BLaER1 treated with 17β-estradiol and CSF1 and Interleukin-3, amounts not matched to agents 10 nM and 100 nM (cell line): ENCODE measurements around the gene DGKI.

Experiments
- H3K27ac ChIP-seq, 11 experiments: shearing (Covaris generic); formaldehyde crosslinking; 2 replicates each; pipeline ENCODE4 v1.8.1; 2022
- H3K27me3 ChIP-seq, 11 experiments: shearing (Covaris generic); formaldehyde crosslinking; 2 replicates each; pipeline ENCODE4 v1.8.1; 2022
- H3K36me3 ChIP-seq, 11 experiments: shearing (Covaris generic); formaldehyde crosslinking; 2 replicates each; pipeline ENCODE4 v1.8.1; 2022
- H3K4me1 ChIP-seq, 10 experiments: shearing (Covaris generic); formaldehyde crosslinking; 2 replicates each; pipeline ENCODE4 v1.8.1; 2022
- H3K4me2 ChIP-seq, 11 experiments: shearing (Covaris generic); formaldehyde crosslinking; 2 replicates each; pipeline ENCODE4 v1.8.1; 2022
- H3K4me3 ChIP-seq, 10 experiments: shearing (Covaris generic); formaldehyde crosslinking; 2 replicates each; pipeline ENCODE4 v1.8.1; 2022
- H3K9ac ChIP-seq, 11 experiments: shearing (Covaris generic); formaldehyde crosslinking; 2 replicates each; pipeline ENCODE4 v1.8.1; 2022
- H3K9me3 ChIP-seq, 11 experiments: shearing (Covaris generic); formaldehyde crosslinking; replicated peaks in 1 of 11; 2 replicates each; pipeline ENCODE4 v1.8.1; 2022
- H4K20me1 ChIP-seq, 11 experiments: shearing (Covaris generic); formaldehyde crosslinking; 2 replicates each; pipeline ENCODE4 v1.8.1; 2022
- Cebpa-rat ChIP-seq, 11 experiments: shearing (Covaris generic); IDR thresholded peaks; 2 replicates each; pipeline ENCODE4 v1.8.1; 2022

Gene DGKI

GRCh38 chr7:137877027-137877675 lies 30.4 kb upstream of the DGKI start:
- H3K9me3 ChIP-seq = peaks cover 8 to 22% (median 15%) of the 10 kb centered on the region in 11 experiments
- no peaks in the 10 kb centered on the region for H3K27me3 ChIP-seq
- no peak for TF ChIP-seq Cebpa-rat (IDR thresholded peaks at IDR 0.05)
- peak overlapping the region in 6 of 11 experiments; percentile 23 to 93 (median 32); a peak in 7 of 22 replicates for H3K27ac ChIP-seq
- H3K9ac ChIP-seq = no peak overlapping the region
- H3K4me2 ChIP-seq = no peak overlapping the region
- no peak overlapping the region for H3K4me3 ChIP-seq
- H4K20me1 ChIP-seq = no peaks in the 10 kb centered on the region; a peak in 1 of 22 replicates
- peaks cover 40 to 60% (median 57%) of the 10 kb centered on the region in 11 experiments for H3K36me3 ChIP-seq
- H3K4me1 ChIP-seq = peaks cover 49 to 73% (median 62%) of the 10 kb centered on the region in 10 experiments

- Histone ChIP-seq H3K27ac (peak overlapping the region in 6 of 11 experiments; percentile 83 to 93 (median 88); a peak in 12 of 22 replicates), H3K4me2 (peak overlapping the region; percentile 9 to 90 (median 77); a peak in 14 of 22 replicates), H3K9ac (peak overlapping the region in 4 of 11 experiments; percentile 28 to 80 (median 55); a peak in 3 of 22 replicates), H3K36me3 (peaks cover 26 to 48% (median 43%) of the 10 kb centered on the region in 11 experiments; a peak in 20 of 22 replicates), H3K4me3 (no peak overlapping the region), H3K4me1 (peaks cover 50 to 72% (median 63%) of the 10 kb centered on the region in 10 experiments), H3K27me3 (no peaks in the 10 kb centered on the region), H4K20me1 (no peaks in the 10 kb centered on the region; a peak in 1 of 22 replicates), H3K9me3 (peaks cover 0 to 12% (median 6%) of the 10 kb centered on the region in 11 experiments; a peak in 8 of 22 replicates)
- TF ChIP-seq Cebpa-rat (IDR thresholded peaks at IDR 0.05) = no peak
Measured at GRCh38 chr7:137875746-137876145, 29.0 kb upstream of the DGKI start.

- H3K4me2 ChIP-seq = peak overlapping the region; percentile 70 to 90 (median 83)
- no peaks in the 10 kb centered on the region for H4K20me1 ChIP-seq
- no peaks in the 10 kb centered on the region for H3K27me3 ChIP-seq
- H3K36me3 ChIP-seq = peaks cover 12 to 32% (median 27%) of the 10 kb centered on the region in 11 experiments; a peak in 18 of 22 replicates
- peaks cover 39 to 58% (median 48%) of the 10 kb centered on the region in 10 experiments for H3K4me1 ChIP-seq
- H3K9ac ChIP-seq = peak overlapping the region; percentile 20 to 81 (median 64); a peak in 19 of 22 replicates
- H3K4me3 ChIP-seq = no peak overlapping the region
- peak in 4 of 11 experiments; percentile 14 to 72 (median 50); a peak in 3 of 22 replicates for TF ChIP-seq Cebpa-rat (IDR thresholded peaks at IDR 0.05)
- peak overlapping the region; percentile 36 to 93 (median 83); a peak in 21 of 22 replicates for H3K27ac ChIP-seq
- H3K9me3 ChIP-seq = peaks cover 0 to 17% (median 7%) of the 10 kb centered on the region in 11 experiments; a peak in 15 of 22 replicates
Measured at GRCh38 chr7:137873979-137874777, 27.4 kb upstream of the DGKI start.

GRCh38 chr7:137873524-137873923 lies 26.8 kb upstream of the DGKI start:
- peaks cover 38 to 51% (median 44%) of the 10 kb centered on the region in 10 experiments for H3K4me1 ChIP-seq
- H4K20me1 ChIP-seq = no peaks in the 10 kb centered on the region
- no peaks in the 10 kb centered on the region for H3K27me3 ChIP-seq
- peaks cover 0 to 17% (median 7%) of the 10 kb centered on the region in 11 experiments; a peak in 15 of 22 replicates for H3K9me3 ChIP-seq
- H3K27ac ChIP-seq = peak overlapping the region; percentile 36 to 93 (median 83); a peak in 21 of 22 replicates
- no peak overlapping the region for H3K4me3 ChIP-seq
- peak overlapping the region; percentile 20 to 81 (median 64); a peak in 19 of 22 replicates for H3K9ac ChIP-seq
- peaks cover 10 to 26% (median 21%) of the 10 kb centered on the region in 11 experiments; a peak in 18 of 22 replicates for H3K36me3 ChIP-seq
- peak overlapping the region; percentile 70 to 90 (median 83) for H3K4me2 ChIP-seq
- TF ChIP-seq Cebpa-rat (IDR thresholded peaks at IDR 0.05) = peak in 2 of 11 experiments; percentile 20 to 61; a peak in 2 of 22 replicates

GRCh38 chr7:137871170-137871915 lies 24.6 kb upstream of the DGKI start:
- no peak overlapping the region for H3K4me3 ChIP-seq
- no peaks in the 10 kb centered on the region for H3K27me3 ChIP-seq
- H3K27ac ChIP-seq = peak overlapping the region in 4 of 11 experiments; percentile 27 to 58 (median 50); a peak in 6 of 22 replicates
- H3K4me1 ChIP-seq = peaks cover 38 to 46% (median 41%) of the 10 kb centered on the region in 10 experiments
- no peak overlapping the region for H3K9ac ChIP-seq
- peak overlapping the region in 2 of 11 experiments; percentile 0 to 1; a peak in 3 of 22 replicates for H3K4me2 ChIP-seq
- H3K9me3 ChIP-seq = peaks cover 5 to 22% (median 14%) of the 10 kb centered on the region in 11 experiments
- H3K36me3 ChIP-seq = peaks cover 3 to 16% (median 10%) of the 10 kb centered on the region in 11 experiments; a peak in 15 of 22 replicates
- TF ChIP-seq Cebpa-rat (IDR thresholded peaks at IDR 0.05) = no peak
- H4K20me1 ChIP-seq = no peaks in the 10 kb centered on the region

GRCh38 chr7:137870684-137871083 lies 23.9 kb upstream of the DGKI start:
- H3K4me2 ChIP-seq = no peak overlapping the region
- H3K4me3 ChIP-seq = no peak overlapping the region
- peaks cover 35 to 46% (median 37%) of the 10 kb centered on the region in 10 experiments for H3K4me1 ChIP-seq
- H3K36me3 ChIP-seq = peaks cover 0 to 22% (median 10%) of the 10 kb centered on the region in 11 experiments; a peak in 11 of 22 replicates
- TF ChIP-seq Cebpa-rat (IDR thresholded peaks at IDR 0.05) = no peak
- H3K27me3 ChIP-seq = no peaks in the 10 kb centered on the region
- no peaks in the 10 kb centered on the region for H4K20me1 ChIP-seq
- H3K9me3 ChIP-seq = peaks cover 12 to 25% (median 19%) of the 10 kb centered on the region in 11 experiments
- H3K27ac ChIP-seq = peak overlapping the region in 1 of 11 experiments; percentile 15; a peak in 1 of 22 replicates
- H3K9ac ChIP-seq = no peak overlapping the region

GRCh38 chr7:137870078-137870477 lies 23.3 kb upstream of the DGKI start:
- no peak overlapping the region for H3K4me2 ChIP-seq
- H3K27me3 ChIP-seq = no peaks in the 10 kb centered on the region
- peaks cover 29 to 40% (median 31%) of the 10 kb centered on the region in 10 experiments for H3K4me1 ChIP-seq
- no peak for TF ChIP-seq Cebpa-rat (IDR thresholded peaks at IDR 0.05)
- peaks cover 18 to 31% (median 26%) of the 10 kb centered on the region in 11 experiments for H3K9me3 ChIP-seq
- no peak overlapping the region for H3K9ac ChIP-seq
- H4K20me1 ChIP-seq = no peaks in the 10 kb centered on the region
- no peak overlapping the region for H3K4me3 ChIP-seq
- H3K27ac ChIP-seq = no peak overlapping the region
- H3K36me3 ChIP-seq = peaks cover 6 to 26% (median 13%) of the 10 kb centered on the region in 11 experiments; a peak in 12 of 22 replicates

GRCh38 chr7:137869260-137869659 lies 22.5 kb upstream of the DGKI start:
- TF ChIP-seq Cebpa-rat (IDR thresholded peaks at IDR 0.05) = no peak
- H3K36me3 ChIP-seq = peaks cover 7 to 27% (median 13%) of the 10 kb centered on the region in 11 experiments; a peak in 12 of 22 replicates

More at GRCh38 chr7:137869260-137869659, 22.5 kb upstream of the DGKI start:
- no peak overlapping the region for H3K9ac ChIP-seq
- H3K4me2 ChIP-seq = no peak overlapping the region
- H3K4me3 ChIP-seq = no peak overlapping the region
- peaks cover 22 to 35% (median 27%) of the 10 kb centered on the region in 11 experiments for H3K9me3 ChIP-seq
- no peaks in the 10 kb centered on the region for H4K20me1 ChIP-seq
- H3K27ac ChIP-seq = no peak overlapping the region
- H3K4me1 ChIP-seq = peaks cover 21 to 32% (median 23%) of the 10 kb centered on the region in 10 experiments
- no peaks in the 10 kb centered on the region for H3K27me3 ChIP-seq
